GM23338 (cell line): ENCODE results near the gene ADSS1. TPM values are rescaled to one million over a fixed set of nuclear protein-coding genes. Genes with fewer than 3 reads are reported as not detected.

Experiments
- ATAC-seq: fragments of 200-7000 bp; cut with Tn5 transposase; 3 replicates; pipeline ENCODE4 v1.9.1; 2020
- DNase-seq: peaks from one replicate; pipeline ENCODE4 v3.0.0-alpha.2; 2015; ENCODE audit warnings: low spot score
- H2AFZ ChIP-seq: fragments of 200-600 bp; sonication (generic); 2 replicates; pipeline ENCODE4 v1.8.0; 2016; ENCODE audit warnings: antibody characterized with exemption, mild to moderate bottlenecking, moderate library complexity
- H3F3A ChIP-seq: fragments of 200-600 bp; sonication (generic); replicated peaks from 2 replicates; pipeline ENCODE4 v1.8.0; 2017; ENCODE audit warnings: antibody characterized with exemption, mixed run types, low read depth
- H3K27ac ChIP-seq: fragments of 200-600 bp; sonication (generic); 2 replicates; pipeline ENCODE4 v1.6.1; 2016; ENCODE audit warnings: low read depth
- H3K27me3 ChIP-seq: fragments of 200-600 bp; sonication (generic); 2 replicates; pipeline ENCODE4 v1.8.0; 2016; ENCODE audit warnings: mild to moderate bottlenecking, mixed run types, moderate library complexity; ENCODE audit not compliant: insufficient read depth
- H3K36me3 ChIP-seq: fragments of 200-600 bp; sonication (generic); 2 replicates; pipeline ENCODE4 v1.8.0; 2016; ENCODE audit warnings: mild to moderate bottlenecking; ENCODE audit not compliant: insufficient read depth
- H3K4me1 ChIP-seq: fragments of 200-600 bp; sonication (generic); 2 replicates; pipeline ENCODE4 v1.8.0; 2016; ENCODE audit warnings: mild to moderate bottlenecking, moderate library complexity; ENCODE audit not compliant: insufficient read depth
- H3K4me2 ChIP-seq: fragments of 200-600 bp; sonication (generic); 2 replicates; pipeline ENCODE4 v1.7.1; 2017; ENCODE audit warnings: mixed run types
- H3K4me3 ChIP-seq: fragments of 200-600 bp; sonication (generic); 2 replicates; pipeline ENCODE4 v1.6.1; 2016; ENCODE audit warnings: mixed run types
- H3K79me2 ChIP-seq: fragments of 200-600 bp; sonication (generic); replicated peaks from 2 replicates; pipeline ENCODE4 v1.8.0; 2017; ENCODE audit warnings: mild to moderate bottlenecking; ENCODE audit not compliant: insufficient read depth
- H3K9me2 ChIP-seq: fragments of 200-600 bp; sonication (generic); 2 replicates; pipeline ENCODE4 v1.8.0; 2017; ENCODE audit not compliant: insufficient read depth
- H4K20me1 ChIP-seq: fragments of 200-600 bp; sonication (generic); replicated peaks from 2 replicates; pipeline ENCODE4 v1.8.0; 2017; ENCODE audit warnings: mild to moderate bottlenecking; ENCODE audit not compliant: insufficient read depth
- H3K27ac Mint-ChIP-seq: 2 replicates; pipeline ENCODE4 v1.8.0; 2020; ENCODE audit warnings: inconsistent platforms, mild to moderate bottlenecking, moderate library complexity, mixed read lengths
- H3K27me3 Mint-ChIP-seq: 3 replicates; pipeline ENCODE4 v1.8.0; 2022; ENCODE audit warnings: low read depth, mild to moderate bottlenecking, moderate library complexity, mixed read lengths, inconsistent platforms; ENCODE audit not compliant: insufficient read depth, poor library complexity
- H3K36me3 Mint-ChIP-seq: 3 replicates; pipeline ENCODE4 v1.8.0; 2021; ENCODE audit warnings: low read depth, mild to moderate bottlenecking, inconsistent platforms, moderate library complexity, mixed read lengths
- H3K4me1 Mint-ChIP-seq: 3 replicates; pipeline ENCODE4 v1.8.0; 2020; ENCODE audit warnings: mild to moderate bottlenecking, inconsistent platforms, mixed read lengths
- H3K4me3 Mint-ChIP-seq: 3 replicates; pipeline ENCODE4 v1.8.0; 2021; ENCODE audit warnings: moderate library complexity, mild to moderate bottlenecking, inconsistent platforms, mixed read lengths
- H3K9me3 Mint-ChIP-seq: 3 replicates; pipeline ENCODE4 v1.8.0; 2020; ENCODE audit warnings: moderate library complexity, mild to moderate bottlenecking, inconsistent platforms, mixed read lengths
- CREB1 ChIP-seq: fragments of 250-450 bp; sonication (Bioruptor Pico); IDR thresholded peaks from 2 replicates; pipeline ENCODE4 v1.5.0; 2020; ENCODE audit warnings: low read depth, mild to moderate bottlenecking, moderate library complexity
- EZH2 ChIP-seq: fragments of 200-600 bp; sonication (generic); IDR thresholded peaks from one replicate; pipeline ENCODE4 v1.8.0; 2017; ENCODE audit warnings: antibody characterized with exemption, mild to moderate bottlenecking, low read depth; ENCODE audit not compliant: unreplicated experiment
- EZH2phosphoT487 ChIP-seq: fragments of 200-600 bp; sonication (generic); IDR thresholded peaks from one replicate; pipeline ENCODE4 v1.8.1; 2018; ENCODE audit warnings: antibody characterized with exemption; ENCODE audit not compliant: unreplicated experiment
- JUNB ChIP-seq: IDR thresholded peaks from one replicate; pipeline ENCODE4 v1.6.1; 2016; ENCODE audit warnings: antibody characterized with exemption; ENCODE audit not compliant: unreplicated experiment
- NANOG ChIP-seq: IDR thresholded peaks from 2 replicates; pipeline ENCODE4 v1.6.1; 2016; ENCODE audit warnings: antibody characterized with exemption, borderline replicate concordance
- POLR2AphosphoS5 ChIP-seq: IDR thresholded peaks from 2 replicates; pipeline ENCODE4 v1.6.1; 2016; ENCODE audit warnings: antibody characterized with exemption, low read depth
- STAT1 ChIP-seq: IDR thresholded peaks from one replicate; pipeline ENCODE4 v1.6.1; 2016; ENCODE audit warnings: antibody characterized with exemption; ENCODE audit not compliant: unreplicated experiment
- ZNF114 ChIP-seq: fragments of 250-450 bp; sonication (Bioruptor Pico); IDR thresholded peaks from 2 replicates; pipeline ENCODE4 v1.5.0; 2020; ENCODE audit warnings: mild to moderate bottlenecking, moderate library complexity
- ZNF331 ChIP-seq: fragments of 250-450 bp; sonication (Bioruptor Pico); IDR thresholded peaks from 2 replicates; pipeline ENCODE4 v1.5.0; 2020; ENCODE audit warnings: low read depth, mild to moderate bottlenecking, moderate library complexity
- polyA plus RNA-seq: library from polyadenylated mRNA; unstranded; fragments of >200 nt; fragmentation: Nextera tagmentation; extraction: Ambion mirVana; gene quantifications from 2 replicates; pipeline ENCODE4 v1.2.1, GENCODE V29; 2016
- total RNA-seq: library from RNA; depleted of rRNA; stranded (reverse); fragments of >200 nt; shearing (Covaris generic); gene quantifications from 2 replicates; pipeline ENCODE4 v1.2.3, GENCODE V29; 2014
- TF ChIP-seq, protein P1 (sequence below): IDR thresholded peaks from 2 replicates; pipeline ENCODE4 v1.6.1; 2016; ENCODE audit warnings: antibody characterized with exemption
- TF ChIP-seq, protein P2 (sequence below), 2 experiments: fragments of 200-600 bp in 1 of 2; sonication (generic) in 1 of 2; conservative IDR thresholded peaks; 2 replicates each; pipeline versions ENCODE4 v1.5.1 to v1.6.1; 2016 to 2017; ENCODE audit warnings: antibody characterized with exemption in 2 of 2, low read depth in 2 of 2, mild to moderate bottlenecking in 2 of 2, moderate library complexity in 1 of 2
- TF ChIP-seq, protein P3 (sequence below): fragments of 250-450 bp; sonication (Bioruptor Pico); IDR thresholded peaks from 2 replicates; pipeline ENCODE4 v1.5.0; 2020; ENCODE audit warnings: mild to moderate bottlenecking, moderate library complexity

ADSS1 gene
- total and polyA plus RNA-seq, 2 experiments from 2014 or later, result 9.5 to 11.6 TPM

DNA sequence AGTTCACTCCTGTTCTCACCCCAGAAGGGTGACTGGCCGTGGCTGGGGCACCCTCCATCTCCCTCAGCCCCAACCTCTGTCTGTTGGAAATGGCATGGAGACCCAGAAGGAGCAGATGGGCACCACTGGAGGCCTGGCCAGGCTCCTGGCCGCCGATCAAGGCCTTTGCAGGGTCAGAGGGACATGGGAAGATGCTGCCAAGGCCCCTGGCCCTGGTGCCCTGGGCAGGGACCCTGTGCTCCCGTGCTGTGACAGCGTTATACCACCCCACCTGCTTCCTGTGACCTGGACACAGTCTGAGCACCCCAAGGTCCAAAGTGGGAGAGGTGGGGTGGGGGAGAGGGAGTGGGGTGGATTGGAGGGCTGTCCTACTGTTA is 31.1 kb upstream of the ADSS1 start (continued):
- TF ChIP-seq, protein P1, sequence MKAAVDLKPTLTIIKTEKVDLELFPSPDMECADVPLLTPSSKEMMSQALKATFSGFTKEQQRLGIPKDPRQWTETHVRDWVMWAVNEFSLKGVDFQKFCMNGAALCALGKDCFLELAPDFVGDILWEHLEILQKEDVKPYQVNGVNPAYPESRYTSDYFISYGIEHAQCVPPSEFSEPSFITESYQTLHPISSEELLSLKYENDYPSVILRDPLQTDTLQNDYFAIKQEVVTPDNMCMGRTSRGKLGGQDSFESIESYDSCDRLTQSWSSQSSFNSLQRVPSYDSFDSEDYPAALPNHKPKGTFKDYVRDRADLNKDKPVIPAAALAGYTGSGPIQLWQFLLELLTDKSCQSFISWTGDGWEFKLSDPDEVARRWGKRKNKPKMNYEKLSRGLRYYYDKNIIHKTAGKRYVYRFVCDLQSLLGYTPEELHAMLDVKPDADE, result no peak
- TF ChIP-seq EZH2 (no peak), EZH2phosphoT487 (no peak), STAT1 (no peak), CREB1 (CRISPR knock-in tag) (no peak)

DNA sequence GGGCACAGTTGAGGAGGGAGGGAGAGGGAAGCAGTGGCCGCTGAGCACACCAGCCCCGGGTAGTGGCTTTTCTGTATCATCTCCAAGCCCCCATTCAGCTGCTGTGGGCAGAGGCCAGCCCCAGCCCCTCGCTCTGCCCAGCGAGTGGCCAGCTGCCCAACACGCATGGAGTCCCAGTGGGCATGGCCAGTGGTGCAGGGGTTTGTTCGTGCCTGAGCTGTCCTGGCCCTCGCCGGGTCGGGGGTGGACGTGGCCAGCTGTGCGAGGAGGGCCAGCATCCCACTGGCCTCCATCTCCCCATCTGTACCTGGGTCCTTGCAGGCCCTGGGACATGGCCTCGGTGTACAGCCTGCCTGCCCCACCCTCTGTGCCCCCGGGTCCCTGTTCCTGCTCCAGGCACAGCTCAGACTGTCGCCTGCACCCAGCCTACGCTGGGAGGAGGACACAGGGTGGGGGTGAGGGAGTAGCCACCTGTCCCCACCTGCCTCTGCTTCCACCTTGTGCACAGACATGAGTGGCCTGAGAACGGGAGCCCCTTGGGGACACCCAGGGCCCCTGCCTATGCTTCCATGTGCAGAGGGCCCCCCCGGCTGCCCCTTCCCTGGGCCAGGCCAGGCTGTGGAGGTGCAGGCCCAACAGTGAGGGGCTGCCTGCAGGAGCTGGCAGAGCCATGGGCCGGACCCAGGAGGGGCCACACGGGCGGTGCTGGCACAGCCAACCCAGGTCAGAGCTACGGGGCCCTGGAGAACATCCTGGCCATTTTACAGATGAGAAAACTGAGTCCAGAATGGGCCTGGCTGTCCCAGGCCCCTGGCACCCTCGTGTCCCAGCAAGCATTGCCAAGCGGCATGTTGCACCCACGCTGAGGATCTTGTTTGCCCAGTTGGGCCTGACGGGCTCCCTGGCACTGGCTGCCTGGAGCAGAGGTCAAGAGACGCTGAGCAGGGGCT is 30.3 kb upstream of the ADSS1 start:
- ATAC-seq (no peak), DNase-seq (no peak)
- Mint-ChIP-seq H3K4me1 (peaks cover 31% of the 10 kb centered on the region), H3K4me3 (no peak overlapping the region), H3K27me3 (peaks cover 7% of the 10 kb centered on the region), H3K36me3 (peaks cover 4% of the 10 kb centered on the region; the same call in 1 of the 3 replicates), H3K27ac (no peak overlapping the region; the same call in 1 of the 2 replicates), H3K9me3 (no peaks in the 10 kb centered on the region)
- Histone ChIP-seq H4K20me1 (peaks cover 5% of the 10 kb centered on the region; the same call in 1 of the 2 replicates), H3K4me1 (peaks cover 24% of the 10 kb centered on the region), H2AFZ (no peak overlapping the region), H3K4me2 (no peak overlapping the region), H3K27ac (no peak overlapping the region), H3K36me3 (no peaks in the 10 kb centered on the region), H3K4me3 (no peak overlapping the region), H3K27me3 (no peaks in the 10 kb centered on the region), H3K79me2 (peaks cover 46% of the 10 kb centered on the region), H3K9me2 (no peaks in the 10 kb centered on the region), H3F3A (no peaks in the 10 kb centered on the region)
- TF ChIP-seq, protein P2, sequence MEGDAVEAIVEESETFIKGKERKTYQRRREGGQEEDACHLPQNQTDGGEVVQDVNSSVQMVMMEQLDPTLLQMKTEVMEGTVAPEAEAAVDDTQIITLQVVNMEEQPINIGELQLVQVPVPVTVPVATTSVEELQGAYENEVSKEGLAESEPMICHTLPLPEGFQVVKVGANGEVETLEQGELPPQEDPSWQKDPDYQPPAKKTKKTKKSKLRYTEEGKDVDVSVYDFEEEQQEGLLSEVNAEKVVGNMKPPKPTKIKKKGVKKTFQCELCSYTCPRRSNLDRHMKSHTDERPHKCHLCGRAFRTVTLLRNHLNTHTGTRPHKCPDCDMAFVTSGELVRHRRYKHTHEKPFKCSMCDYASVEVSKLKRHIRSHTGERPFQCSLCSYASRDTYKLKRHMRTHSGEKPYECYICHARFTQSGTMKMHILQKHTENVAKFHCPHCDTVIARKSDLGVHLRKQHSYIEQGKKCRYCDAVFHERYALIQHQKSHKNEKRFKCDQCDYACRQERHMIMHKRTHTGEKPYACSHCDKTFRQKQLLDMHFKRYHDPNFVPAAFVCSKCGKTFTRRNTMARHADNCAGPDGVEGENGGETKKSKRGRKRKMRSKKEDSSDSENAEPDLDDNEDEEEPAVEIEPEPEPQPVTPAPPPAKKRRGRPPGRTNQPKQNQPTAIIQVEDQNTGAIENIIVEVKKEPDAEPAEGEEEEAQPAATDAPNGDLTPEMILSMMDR (conservative IDR thresholded peaks at IDR 0.05; ENCODE audit: low read depth in 2 of 2), result no peak
- TF ChIP-seq NANOG (no peak), JUNB (no peak), EZH2 (no peak), EZH2phosphoT487 (no peak), POLR2AphosphoS5 (no peak), ZNF114 (CRISPR knock-in tag) (no peak), STAT1 (no peak), ZNF331 (CRISPR knock-in tag) (no peak), CREB1 (CRISPR knock-in tag) (no peak)
- TF ChIP-seq, protein P1, result no peak
- TF ChIP-seq, protein P3, sequence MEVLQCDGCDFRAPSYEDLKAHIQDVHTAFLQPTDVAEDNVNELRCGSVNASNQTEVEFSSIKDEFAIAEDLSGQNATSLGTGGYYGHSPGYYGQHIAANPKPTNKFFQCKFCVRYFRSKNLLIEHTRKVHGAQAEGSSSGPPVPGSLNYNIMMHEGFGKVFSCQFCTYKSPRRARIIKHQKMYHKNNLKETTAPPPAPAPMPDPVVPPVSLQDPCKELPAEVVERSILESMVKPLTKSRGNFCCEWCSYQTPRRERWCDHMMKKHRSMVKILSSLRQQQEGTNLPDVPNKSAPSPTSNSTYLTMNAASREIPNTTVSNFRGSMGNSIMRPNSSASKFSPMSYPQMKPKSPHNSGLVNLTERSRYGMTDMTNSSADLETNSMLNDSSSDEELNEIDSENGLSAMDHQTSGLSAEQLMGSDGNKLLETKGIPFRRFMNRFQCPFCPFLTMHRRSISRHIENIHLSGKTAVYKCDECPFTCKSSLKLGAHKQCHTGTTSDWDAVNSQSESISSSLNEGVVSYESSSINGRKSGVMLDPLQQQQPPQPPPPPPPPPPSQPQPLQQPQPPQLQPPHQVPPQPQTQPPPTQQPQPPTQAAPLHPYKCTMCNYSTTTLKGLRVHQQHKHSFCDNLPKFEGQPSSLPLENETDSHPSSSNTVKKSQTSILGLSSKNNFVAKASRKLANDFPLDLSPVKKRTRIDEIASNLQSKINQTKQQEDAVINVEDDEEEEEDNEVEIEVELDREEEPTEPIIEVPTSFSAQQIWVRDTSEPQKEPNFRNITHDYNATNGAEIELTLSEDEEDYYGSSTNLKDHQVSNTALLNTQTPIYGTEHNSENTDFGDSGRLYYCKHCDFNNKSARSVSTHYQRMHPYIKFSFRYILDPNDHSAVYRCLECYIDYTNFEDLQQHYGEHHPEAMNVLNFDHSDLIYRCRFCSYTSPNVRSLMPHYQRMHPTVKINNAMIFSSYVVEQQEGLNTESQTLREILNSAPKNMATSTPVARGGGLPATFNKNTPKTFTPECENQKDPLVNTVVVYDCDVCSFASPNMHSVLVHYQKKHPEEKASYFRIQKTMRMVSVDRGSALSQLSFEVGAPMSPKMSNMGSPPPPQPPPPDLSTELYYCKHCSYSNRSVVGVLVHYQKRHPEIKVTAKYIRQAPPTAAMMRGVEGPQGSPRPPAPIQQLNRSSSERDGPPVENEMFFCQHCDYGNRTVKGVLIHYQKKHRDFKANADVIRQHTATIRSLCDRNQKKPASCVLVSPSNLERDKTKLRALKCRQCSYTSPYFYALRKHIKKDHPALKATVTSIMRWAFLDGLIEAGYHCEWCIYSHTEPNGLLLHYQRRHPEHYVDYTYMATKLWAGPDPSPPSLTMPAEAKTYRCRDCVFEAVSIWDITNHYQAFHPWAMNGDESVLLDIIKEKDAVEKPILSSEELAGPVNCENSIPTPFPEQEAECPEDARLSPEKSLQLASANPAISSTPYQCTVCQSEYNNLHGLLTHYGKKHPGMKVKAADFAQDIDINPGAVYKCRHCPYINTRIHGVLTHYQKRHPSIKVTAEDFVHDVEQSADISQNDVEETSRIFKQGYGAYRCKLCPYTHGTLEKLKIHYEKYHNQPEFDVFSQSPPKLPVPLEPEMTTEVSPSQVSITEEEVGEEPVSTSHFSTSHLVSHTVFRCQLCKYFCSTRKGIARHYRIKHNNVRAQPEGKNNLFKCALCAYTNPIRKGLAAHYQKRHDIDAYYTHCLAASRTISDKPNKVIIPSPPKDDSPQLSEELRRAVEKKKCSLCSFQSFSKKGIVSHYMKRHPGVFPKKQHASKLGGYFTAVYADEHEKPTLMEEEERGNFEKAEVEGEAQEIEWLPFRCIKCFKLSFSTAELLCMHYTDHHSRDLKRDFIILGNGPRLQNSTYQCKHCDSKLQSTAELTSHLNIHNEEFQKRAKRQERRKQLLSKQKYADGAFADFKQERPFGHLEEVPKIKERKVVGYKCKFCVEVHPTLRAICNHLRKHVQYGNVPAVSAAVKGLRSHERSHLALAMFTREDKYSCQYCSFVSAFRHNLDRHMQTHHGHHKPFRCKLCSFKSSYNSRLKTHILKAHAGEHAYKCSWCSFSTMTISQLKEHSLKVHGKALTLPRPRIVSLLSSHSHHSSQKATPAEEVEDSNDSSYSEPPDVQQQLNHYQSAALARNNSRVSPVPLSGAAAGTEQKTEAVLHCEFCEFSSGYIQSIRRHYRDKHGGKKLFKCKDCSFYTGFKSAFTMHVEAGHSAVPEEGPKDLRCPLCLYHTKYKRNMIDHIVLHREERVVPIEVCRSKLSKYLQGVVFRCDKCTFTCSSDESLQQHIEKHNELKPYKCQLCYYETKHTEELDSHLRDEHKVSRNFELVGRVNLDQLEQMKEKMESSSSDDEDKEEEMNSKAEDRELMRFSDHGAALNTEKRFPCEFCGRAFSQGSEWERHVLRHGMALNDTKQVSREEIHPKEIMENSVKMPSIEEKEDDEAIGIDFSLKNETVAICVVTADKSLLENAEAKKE (CRISPR knock-in tag), result no peak
